PFSK-1 (cell line): ENCODE results near the gene COMT.

ENCODE experiments used
- REST ChIP-seq, 2 experiments: IDR thresholded peaks; 2 replicates each; pipeline versions ENCODE4 v1.6.1 to v1.8.0; 2011 to 2012; ENCODE audit warnings: low read depth in 2 of 2, low read length in 2 of 2, control low read depth in 1 of 2, inconsistent platforms in 1 of 2, mild to moderate bottlenecking in 1 of 2, moderate library complexity in 1 of 2; ENCODE audit not compliant: insufficient read depth in 1 of 2
- TAF1 ChIP-seq: IDR thresholded peaks from 2 replicates; pipeline ENCODE4 v1.6.1; 2012; ENCODE audit warnings: low read length, control low read depth, borderline replicate concordance; ENCODE audit not compliant: insufficient read depth

DNA sequence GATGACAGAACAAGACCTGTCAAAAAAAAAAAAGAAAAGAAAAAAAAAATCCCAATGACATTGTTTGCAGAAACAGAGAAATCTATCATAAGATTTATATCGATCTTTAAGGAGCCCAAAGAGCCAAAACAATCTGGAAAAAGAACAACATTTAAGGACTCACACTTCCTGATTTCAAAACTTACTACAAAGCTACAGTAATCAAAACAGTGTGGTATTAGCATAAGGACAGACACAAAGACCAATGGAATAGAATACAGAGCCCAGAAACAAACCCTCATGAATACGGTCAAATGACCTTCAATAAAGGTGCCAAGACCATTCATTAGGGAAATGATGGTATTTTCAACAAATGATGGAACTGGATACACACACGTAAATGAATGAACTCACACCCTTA, 62.9 kb downstream of the COMT start:
- TF ChIP-seq REST (IDR thresholded peaks at IDR 0.05; ENCODE audit: insufficient read depth in 1 of 2, low read depth in 2 of 2, low read length in 2 of 2) (no peak), TAF1 (no peak)
